GM12872 (cell line): ENCODE results near the gene SLC24A3.

Source experiments
- TF ChIP-seq, protein P1 (sequence below): IDR thresholded peaks from 3 replicates; pipeline ENCODE4 v1.5.1; 2011; ENCODE audit warnings: low read depth, mild to moderate bottlenecking, low read length, moderate library complexity; ENCODE audit not compliant: insufficient read depth

Gene SLC24A3

DNA sequence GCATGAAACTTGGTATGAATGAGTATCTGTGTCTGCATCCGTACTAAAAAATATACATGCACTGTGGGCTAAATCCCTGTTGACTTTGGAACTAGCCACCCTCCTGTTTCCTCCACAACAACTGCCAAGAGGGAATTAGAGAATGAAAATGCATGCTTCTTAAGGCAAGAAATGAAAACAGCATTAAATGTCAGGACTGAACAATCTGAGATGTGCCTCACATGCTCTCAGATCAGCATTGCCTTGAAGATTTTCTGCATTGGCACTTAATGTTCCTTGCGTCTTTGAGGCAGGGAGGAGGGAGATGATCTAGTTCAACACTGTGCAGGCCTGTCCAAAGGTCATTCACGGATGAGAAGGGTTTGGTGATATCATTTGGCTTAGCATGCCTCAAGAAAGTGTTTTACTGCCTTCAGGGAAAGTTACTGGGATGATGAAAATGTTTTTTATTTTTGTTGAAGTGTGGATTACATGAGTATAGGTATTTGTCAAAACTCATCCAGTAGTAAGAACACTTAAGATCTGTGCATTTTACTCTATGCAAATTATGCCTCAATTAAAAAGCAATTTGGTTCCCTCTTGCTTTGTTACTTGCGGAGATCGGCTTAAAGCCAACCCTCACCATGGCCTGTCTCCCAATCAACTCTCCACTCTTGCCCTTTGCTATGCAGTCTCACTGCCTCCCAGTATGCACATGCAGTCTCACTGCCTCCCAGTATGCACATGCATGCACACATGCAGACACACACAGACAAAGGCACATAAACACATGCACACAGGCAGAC, 498.1 kb downstream of the SLC24A3 start:
- TF ChIP-seq, protein P1, sequence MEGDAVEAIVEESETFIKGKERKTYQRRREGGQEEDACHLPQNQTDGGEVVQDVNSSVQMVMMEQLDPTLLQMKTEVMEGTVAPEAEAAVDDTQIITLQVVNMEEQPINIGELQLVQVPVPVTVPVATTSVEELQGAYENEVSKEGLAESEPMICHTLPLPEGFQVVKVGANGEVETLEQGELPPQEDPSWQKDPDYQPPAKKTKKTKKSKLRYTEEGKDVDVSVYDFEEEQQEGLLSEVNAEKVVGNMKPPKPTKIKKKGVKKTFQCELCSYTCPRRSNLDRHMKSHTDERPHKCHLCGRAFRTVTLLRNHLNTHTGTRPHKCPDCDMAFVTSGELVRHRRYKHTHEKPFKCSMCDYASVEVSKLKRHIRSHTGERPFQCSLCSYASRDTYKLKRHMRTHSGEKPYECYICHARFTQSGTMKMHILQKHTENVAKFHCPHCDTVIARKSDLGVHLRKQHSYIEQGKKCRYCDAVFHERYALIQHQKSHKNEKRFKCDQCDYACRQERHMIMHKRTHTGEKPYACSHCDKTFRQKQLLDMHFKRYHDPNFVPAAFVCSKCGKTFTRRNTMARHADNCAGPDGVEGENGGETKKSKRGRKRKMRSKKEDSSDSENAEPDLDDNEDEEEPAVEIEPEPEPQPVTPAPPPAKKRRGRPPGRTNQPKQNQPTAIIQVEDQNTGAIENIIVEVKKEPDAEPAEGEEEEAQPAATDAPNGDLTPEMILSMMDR = no peak

DNA sequence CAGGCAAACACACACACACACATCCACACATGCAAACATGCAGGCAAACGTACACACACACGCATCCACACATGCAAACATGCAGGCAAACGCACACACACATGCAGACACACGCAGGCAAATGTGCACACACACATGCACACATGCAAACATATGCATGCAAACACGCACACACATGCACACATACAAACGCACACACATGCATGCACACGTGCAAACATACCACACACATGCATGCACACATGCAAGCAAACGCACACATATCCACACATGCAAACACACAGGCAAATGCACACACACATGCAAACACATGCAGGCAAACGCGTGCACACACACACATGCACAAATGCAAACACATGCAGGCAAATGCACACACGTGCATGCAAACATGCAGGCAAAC, 498.7 kb downstream of the SLC24A3 start:
- TF ChIP-seq, protein P1 = no peak

DNA sequence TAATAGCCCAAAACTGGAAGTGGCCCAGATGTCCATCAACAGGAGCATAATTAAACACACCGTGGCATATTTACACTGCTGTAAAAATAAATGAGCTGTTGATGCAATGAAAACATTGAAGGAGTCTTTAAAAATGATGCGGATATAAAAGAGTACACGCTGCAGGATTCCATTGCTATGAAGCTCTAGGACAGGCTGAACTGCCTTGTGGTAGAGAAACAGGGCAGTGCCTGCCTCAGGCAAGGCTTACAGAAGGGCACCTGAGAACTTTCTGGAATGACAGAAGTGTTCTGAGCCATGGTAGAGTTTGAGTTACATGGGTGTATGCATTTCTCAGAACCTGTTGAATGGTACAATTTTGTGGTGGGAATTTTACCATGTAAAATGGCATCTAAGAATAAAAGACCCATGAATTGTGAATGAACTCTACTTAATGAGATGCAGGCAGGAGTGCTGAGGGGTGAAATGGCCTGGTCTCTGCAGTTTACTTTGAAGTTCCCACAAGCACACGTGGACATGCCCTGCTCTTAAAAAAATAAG, 500.3 kb downstream of the SLC24A3 start:
- TF ChIP-seq, protein P1 = no peak

DNA sequence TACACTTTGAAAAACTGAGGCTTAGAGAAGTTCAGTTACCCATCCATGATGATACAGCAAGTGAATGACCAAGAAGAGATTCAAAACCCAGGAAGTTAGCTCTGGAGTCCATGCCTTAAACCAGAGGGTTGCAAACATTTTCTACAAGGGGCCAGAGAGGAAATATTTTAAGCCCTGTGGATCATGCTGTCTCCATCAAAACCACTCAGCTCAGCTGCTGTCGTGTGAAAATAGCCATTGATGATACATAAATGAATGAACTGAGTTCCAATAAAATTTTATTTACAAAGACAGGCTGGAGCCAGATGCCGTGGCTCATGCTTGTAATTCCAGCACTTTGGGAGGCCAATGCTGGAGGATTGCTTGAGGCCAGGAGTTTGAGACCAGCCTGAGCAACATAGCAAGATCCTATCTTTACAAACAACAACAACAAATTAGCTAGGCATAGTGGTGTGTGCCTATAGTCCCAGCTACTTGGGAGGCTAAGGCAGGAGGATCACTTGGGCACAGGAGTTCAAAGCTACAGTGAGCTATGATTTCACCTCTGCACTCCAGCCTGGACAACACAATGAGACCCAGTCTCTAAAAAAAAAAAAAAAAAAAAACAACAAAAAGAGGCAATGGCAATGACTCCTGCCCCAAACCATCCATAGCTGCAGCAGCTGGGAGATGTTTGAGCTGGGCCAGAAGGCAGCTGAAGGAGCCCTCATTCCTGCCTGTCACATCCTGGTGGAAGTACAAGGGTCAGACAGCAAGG, 501.6 kb downstream of the SLC24A3 start:
- TF ChIP-seq, protein P1 = no peak

DNA sequence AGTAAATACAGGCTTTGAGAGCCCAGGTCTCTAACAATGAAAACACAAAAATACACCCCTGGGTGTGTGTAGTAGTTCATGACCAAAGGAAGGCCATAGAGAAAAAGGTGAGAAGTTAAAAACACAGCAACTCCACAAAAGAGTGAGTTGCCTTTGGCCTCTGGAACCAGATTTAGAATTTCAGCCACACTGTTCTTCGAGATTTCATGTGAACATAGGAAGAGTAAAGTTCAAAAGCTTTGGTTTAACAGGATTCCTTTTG, 502.1 kb downstream of the SLC24A3 start:
- TF ChIP-seq, protein P1 = no peak

DNA sequence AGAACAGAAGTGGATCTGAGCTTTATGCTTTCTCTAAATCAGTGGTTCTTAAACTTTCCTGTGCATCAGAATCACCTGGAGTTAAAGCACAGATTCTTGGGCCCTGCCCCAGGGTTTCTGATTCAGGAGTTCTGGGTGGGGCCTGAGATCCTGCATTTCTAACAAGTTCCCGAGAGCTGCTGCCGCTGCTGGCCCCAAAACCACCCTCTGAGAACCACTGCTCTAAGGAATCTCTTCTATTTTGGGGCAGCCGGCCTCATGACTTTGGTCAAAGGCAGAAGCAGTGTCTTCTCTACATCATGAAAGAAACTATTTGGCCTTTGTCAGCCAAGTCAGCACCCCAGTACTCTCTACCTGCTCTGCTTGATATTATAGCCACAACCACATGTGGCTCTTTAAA, 503.5 kb downstream of the SLC24A3 start:
- TF ChIP-seq, protein P1 = no peak

DNA sequence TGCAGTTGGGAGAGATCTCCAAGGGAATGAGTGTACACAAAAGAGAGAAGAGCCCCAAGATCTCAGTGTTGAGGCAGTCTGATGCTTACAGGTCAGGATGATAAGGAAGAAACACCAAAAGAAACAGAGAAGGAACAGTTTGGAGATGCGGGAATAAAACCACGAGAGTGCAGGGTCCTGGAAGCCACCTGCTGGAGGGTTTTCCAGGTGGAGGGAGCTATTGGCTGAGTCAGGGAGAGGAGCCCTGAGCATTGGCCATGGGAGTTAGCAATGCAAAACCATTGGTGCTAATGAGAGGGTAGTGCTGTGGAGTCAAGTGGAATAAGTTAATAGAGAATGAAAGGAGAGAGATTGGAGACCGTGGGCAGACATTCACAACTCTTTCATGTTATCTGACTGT, 506.4 kb downstream of the SLC24A3 start:
- TF ChIP-seq, protein P1 = no peak
